ENCODE results near the gene CASP12.

CASP12 gene

DNA sequence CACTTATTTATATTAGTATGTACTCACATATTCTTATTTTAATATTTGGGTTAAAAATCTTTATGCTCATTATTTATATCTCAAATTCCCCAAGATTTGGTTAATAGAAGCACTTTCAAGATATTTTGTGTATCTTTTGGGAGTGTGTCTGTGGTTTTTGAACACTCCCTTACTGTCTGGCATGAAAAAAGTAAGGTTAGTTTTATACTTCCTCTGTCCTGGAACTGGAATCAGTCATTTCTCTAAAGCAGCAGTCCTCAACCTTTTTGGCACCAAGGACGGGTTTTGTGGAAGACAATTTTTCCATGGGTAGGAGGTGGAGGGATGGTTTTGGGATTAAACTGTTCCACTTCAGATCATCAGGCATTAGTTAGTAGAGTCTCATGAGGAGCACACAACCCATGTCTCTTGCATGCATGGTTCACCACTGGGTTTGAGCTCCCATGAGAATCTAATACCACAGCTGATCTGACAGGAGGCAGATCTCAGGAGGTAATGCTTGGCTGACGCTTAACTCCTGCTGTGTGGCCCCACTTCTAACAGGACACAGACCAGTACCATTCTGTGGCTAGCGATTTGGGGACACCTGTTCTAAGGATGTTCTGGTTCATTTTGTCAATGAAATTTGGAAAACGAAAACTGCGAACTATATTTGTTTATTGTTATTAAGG is 60.2 kb downstream of the CASP12 start:
- Histone ChIP-seq H3K4me3 (ENCODE audit: low read depth, low read length) (no peak overlapping the region), H3K27me3 (ENCODE audit: control insufficient read depth, insufficient read depth, low read length) (no peaks in the 10 kb centered on the region), H3K4me1 (ENCODE audit: control insufficient read depth, insufficient read depth, low read length) (no peaks in the 10 kb centered on the region; the same call in 1 of the 2 replicates), H3K9ac (ENCODE audit: low read length) (no peak overlapping the region), H3K36me3 (ENCODE audit: control insufficient read depth, insufficient read depth, low read length) (no peaks in the 10 kb centered on the region), H3K27ac (ENCODE audit: low read depth, low read length) (no peak overlapping the region), H3K9me3 (ENCODE audit: control insufficient read depth, insufficient read depth, low read depth, low read length) (peaks cover 4% of the 10 kb centered on the region)

DNA sequence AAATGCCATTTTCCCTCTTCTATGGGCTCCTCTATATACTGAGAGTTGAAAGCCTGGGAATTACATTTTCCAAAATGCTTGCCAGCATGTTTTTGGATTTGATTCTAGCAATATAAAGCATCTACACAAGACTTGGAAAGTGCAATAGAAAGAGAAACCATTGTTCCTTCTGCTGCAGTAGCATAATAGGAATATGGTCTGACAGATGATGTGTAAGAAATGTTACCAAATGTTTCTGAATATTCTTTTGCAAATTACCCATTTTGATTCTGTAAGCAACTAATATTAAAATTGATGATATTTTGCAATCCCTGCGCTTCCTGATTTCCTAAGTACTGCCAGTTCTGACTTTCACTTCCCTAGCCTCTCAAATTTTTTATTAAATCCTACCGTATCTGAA is 61.6 kb downstream of the CASP12 start:
- no peaks in the 10 kb centered on the region for H3K36me3 ChIP-seq (ENCODE audit: control insufficient read depth, insufficient read depth, low read length)
- no peaks in the 10 kb centered on the region; the same call in 1 of the 2 replicates for H3K4me1 ChIP-seq (ENCODE audit: control insufficient read depth, insufficient read depth, low read length)
- peaks cover 4% of the 10 kb centered on the region for H3K9me3 ChIP-seq (ENCODE audit: control insufficient read depth, insufficient read depth, low read depth, low read length)
- no peak overlapping the region for H3K4me3 ChIP-seq (ENCODE audit: low read depth, low read length)
- H3K27me3 ChIP-seq (ENCODE audit: control insufficient read depth, insufficient read depth, low read length) = no peaks in the 10 kb centered on the region
- no peak overlapping the region for H3K27ac ChIP-seq (ENCODE audit: low read depth, low read length)
- H3K9ac ChIP-seq (ENCODE audit: low read length) = no peak overlapping the region

Data from HUES6 (cell line).